Endothelial cell of coronary artery (primary cell): ENCODE data around the gene NAPSA. TPM values are rescaled to one million over a fixed set of nuclear protein-coding genes. Genes with fewer than 3 reads are reported as not detected.

ENCODE experiments used
- total RNA-seq: library from RNA; depleted of rRNA; stranded (reverse); fragments of >200 nt; gene quantifications from 2 replicates; pipeline ENCODE4 v1.2.3, GENCODE V29; 2014

NAPSA gene
- 0.09 TPM in 1 of 2 replicates, not detected in the other for total RNA-seq

DNA sequence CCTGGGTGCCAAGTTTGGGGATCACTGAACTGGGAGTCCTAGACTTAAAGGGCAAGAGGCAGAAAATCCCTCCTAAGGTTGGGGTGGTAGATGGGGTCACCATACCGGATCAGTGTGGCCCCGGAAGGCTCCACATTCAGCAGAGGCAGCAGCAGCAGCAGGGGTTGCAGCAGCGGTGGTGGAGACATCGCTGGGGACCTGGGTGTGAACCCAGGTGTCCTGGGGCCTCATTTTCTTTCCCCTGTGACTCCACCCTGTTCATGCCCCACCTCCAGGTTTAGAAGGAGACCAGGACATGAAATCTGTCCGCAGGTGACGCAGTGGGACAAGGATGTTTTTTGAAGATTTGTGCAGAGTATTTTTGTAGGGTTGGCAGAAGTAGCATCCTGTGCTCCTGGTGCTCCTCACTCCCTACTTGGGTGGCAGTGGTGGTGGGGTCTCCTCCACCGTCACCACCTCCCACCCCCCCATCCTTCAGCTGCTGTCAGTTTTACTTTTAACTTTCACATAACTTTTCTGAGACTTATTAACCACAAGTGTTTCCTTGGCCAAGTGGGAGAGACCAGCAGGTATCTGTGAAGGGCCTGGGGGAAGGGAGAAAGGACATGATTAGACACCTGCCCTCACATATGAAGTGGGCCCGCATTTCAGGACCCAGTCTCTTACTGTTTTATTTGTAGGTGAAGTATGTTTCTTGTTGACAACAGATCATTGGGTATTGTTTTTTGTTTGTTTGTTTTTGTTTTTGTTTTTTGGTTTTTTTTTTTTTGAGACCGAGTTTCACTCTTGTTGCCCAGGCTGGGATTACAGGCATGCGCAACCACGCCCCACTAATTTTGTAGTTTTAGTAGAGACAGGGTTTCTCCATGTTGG, at the start of gene NAPSA:
Gene NAPSA (minus strand): TSS at position 206 of the 873 bp plus-strand sequence. CDS start 18 bp downstream, at position 188.

DNA sequence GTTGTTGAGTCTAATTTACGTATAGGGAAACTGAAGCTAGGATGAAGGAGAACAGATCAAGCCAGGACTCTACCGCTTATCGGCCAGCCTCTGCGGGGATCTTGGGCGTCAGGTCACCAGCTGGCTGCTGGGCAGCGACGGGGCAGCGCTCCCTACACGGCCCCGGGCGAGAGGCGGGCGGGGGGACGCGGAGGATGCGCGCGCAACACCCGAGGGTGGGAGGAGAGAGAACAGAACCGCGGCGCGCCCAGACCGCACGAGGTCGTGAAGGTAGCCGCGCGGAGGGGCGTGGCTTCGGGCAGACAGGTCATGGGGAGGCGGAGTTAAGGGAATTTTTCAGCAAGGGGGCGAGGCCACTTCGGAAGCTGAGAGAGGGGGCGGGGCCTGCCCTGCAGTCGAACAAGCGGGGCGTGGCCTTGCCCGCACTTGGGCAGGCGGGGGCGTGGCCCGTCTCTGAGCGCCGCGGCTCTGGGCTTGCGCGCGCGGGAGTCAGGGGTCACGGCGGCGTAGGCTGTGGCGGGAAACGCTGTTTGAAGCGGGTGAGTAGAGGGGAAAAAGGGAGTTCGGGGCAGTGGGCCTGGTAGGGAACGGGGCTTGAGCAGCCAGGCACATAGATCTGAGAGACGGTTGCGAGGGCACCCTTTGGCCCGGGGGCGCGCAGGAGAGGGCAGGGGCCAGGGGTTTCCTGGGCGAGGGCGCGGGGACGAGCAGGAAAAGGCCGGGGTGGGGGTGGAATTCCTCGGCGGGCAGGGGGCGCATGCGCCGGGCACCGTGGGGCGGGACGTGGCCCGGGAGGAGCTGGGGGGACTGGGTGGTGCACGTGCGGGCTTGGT, 18.6 kb upstream of the NAPSA start, which contains the start of gene POLD1:
Gene POLD1 (plus strand): TSS at position 496 of the 833 bp plus-strand sequence. CDS start 14,505 bp downstream, outside the sequence.

DNA sequence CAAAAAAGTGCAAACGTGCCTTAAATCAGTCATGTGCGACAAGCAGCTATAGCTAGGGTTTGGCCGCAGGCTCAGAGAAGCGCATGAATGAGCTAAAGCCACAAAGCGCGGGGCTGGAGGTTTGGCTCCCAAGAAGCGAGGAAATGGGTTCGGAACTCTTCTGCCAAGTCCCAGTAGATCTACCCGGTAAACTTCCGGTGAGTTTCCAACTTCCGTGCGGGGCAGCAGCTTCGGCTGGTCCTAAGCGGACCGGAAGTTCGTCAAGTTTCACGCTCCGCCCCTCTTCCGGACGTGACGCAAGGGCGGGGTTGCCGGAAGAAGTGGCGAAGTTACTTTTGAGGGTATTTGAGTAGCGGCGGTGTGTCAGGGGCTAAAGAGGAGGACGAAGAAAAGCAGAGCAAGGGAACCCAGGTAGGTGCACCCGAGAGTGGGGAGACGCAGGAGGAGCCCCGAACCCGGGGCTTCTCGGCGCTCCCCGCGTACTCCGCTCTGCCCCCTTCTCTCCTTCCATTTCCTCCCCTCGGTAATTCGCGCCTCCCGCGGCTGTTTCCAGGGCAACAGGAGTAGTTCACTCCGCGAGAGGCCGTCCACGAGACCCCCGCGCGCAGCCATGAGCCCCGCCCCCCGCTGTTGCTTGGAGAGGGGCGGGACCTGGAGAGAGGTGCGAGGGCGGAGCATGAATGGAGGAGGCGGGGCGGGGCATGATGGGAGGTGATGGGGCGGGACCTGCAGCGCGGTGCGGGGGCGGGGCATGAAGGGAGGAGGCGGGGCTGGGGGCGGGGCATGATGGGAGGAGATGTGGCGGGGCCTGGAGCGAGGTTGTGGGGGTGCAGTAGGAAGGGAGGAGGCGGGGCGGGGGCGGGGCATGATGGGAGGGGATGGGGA, 11.0 kb upstream of the NAPSA start, which contains the start of gene NR1H2:
Gene NR1H2 (plus strand): TSS at position 292 of the 885 bp plus-strand sequence. CDS start 1,149 bp downstream, outside the sequence.

DNA sequence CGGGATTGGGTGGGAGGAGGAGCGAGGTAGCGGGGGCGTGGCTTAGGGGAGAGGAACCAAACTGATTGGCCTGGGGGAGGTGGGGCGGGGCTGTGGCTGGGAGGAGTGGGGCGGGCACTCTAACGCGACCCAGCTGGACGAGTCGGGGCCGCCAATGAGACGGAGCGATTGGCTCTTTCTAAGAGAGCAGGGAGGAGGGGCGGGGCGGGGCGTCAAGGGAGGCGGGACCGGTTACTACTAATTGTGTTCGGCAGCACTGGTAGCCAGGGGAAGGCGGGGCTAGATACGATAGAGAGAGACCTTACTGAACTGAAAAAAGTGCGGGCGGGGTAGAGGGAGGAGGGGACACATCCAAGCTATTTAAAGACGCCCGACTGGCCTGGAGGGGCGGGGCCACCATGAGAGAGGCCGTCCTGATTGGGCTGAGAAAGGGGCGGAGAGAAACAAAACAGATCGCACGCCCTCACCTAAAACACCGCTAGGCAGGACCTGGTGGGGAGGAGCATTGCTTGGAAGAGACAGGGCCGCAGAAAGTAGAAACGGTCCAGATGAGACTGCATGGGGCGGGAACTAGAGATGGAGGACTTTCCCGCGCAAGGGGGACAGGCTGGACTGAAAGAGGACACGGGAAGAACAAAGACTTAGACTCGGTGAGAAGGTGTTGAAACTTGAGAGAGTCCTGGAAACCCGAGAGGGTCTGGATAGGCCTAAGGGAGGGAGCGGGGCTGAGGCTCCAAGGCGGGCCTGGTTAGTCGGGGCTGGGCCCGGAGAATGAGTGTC, 36.1 kb downstream of the NAPSA start, which contains the start of gene KCNC3:
Gene KCNC3 (minus strand): TSS at position 232 of the 780 bp plus-strand sequence. CDS start 295 bp downstream, outside the sequence.

Other genes starting within 250 kb of the NAPSA start
- not detected in 2 replicates for gene IZUMO2, start 202.4 kb downstream of the NAPSA start, total RNA-seq
- under 0.01 and 0.09 TPM in 2 replicates for gene MYH14, start 162.0 kb downstream of the NAPSA start, total RNA-seq
- 0.09 and 0.19 TPM in 2 replicates for gene KCNC3, start 36.3 kb downstream of the NAPSA start, total RNA-seq
- gene NR1H2, start 10.8 kb upstream of the NAPSA start, total RNA-seq, result 45.4 and 67.3 TPM in 2 replicates
- gene POLD1, start 18.7 kb upstream of the NAPSA start, total RNA-seq, result 70.6 and 78.3 TPM in 2 replicates
- 0.09 TPM in 1 of 2 replicates, not detected in the other for gene SPIB, start 53.3 kb upstream of the NAPSA start, total RNA-seq
- gene MYBPC2, start 67.3 kb upstream of the NAPSA start, total RNA-seq, result not detected in 2 replicates
- gene EMC10, start 110.9 kb upstream of the NAPSA start, total RNA-seq, result 51.4 and 53.8 TPM in 2 replicates
- 0.19 TPM in 1 of 2 replicates, not detected in the other for gene GARIN5A, start 111.2 kb upstream of the NAPSA start, total RNA-seq
- gene JOSD2, start 145.6 kb upstream of the NAPSA start, total RNA-seq, result 28.2 and 30.9 TPM in 2 replicates
- not detected in 2 replicates for gene ASPDH, start 148.3 kb upstream of the NAPSA start, total RNA-seq
- 0.09 and 0.63 TPM in 2 replicates for gene LRRC4B, start 202.8 kb upstream of the NAPSA start, total RNA-seq